Measurements from ENCODE around the gene KIF12.

Gene KIF12

GRCh38 chr9:114124138-114124537, 25.0 kb upstream of the KIF12 start:
- FAIRE-seq (no peak), DNase-seq (ENCODE audit: extremely low spot score, insufficient read length, low read depth) (no peak)

- FAIRE-seq (no peak), DNase-seq (ENCODE audit: extremely low spot score, insufficient read length, low read depth) (no peak)
These were observed 24.2 kb upstream of the KIF12 start for GRCh38 chr9:114123031-114123977.

- DNase-seq (ENCODE audit: extremely low spot score, insufficient read length, low read depth) (no peak), FAIRE-seq (no peak)
These were observed 23.3 kb upstream of the KIF12 start for GRCh38 chr9:114122136-114123027.

GRCh38 chr9:114121227-114122135, 22.4 kb upstream of the KIF12 start:
- no peak for DNase-seq (ENCODE audit: extremely low spot score, insufficient read length, low read depth)
- no peak for FAIRE-seq

- DNase-seq (ENCODE audit: extremely low spot score, insufficient read length, low read depth) (no peak), FAIRE-seq (no peak)
These were observed 21.3 kb upstream of the KIF12 start for GRCh38 chr9:114120192-114121014.

- FAIRE-seq = no peak
These were observed 20.4 kb upstream of the KIF12 start for GRCh38 chr9:114119242-114120191.

GRCh38 chr9:114117996-114118830, 19.1 kb upstream of the KIF12 start:
- FAIRE-seq = no peak
- no peak for DNase-seq (ENCODE audit: extremely low spot score, insufficient read length, low read depth)

More at GRCh38 chr9:114119242-114120191, 20.4 kb upstream of the KIF12 start:
- DNase-seq (ENCODE audit: extremely low spot score, insufficient read length, low read depth) = no peak

GRCh38 chr9:114117614-114117995, 18.5 kb upstream of the KIF12 start:
- no peak for DNase-seq (ENCODE audit: extremely low spot score, insufficient read length, low read depth)

GRCh38 chr9:114116126-114116747, 17.1 kb upstream of the KIF12 start:
- FAIRE-seq (no peak), DNase-seq (ENCODE audit: extremely low spot score, insufficient read length, low read depth) (no peak)

More at GRCh38 chr9:114117614-114117995, 18.5 kb upstream of the KIF12 start:
- FAIRE-seq = no peak

GRCh38 chr9:114115654-114116125, 16.6 kb upstream of the KIF12 start:
- FAIRE-seq (no peak), DNase-seq (ENCODE audit: extremely low spot score, insufficient read length, low read depth) (no peak)

GRCh38 chr9:114114364-114114763, 15.3 kb upstream of the KIF12 start:
- DNase-seq (ENCODE audit: extremely low spot score, insufficient read length, low read depth) = no peak
- no peak for FAIRE-seq

GRCh38 chr9:114112778-114113584, 13.9 kb upstream of the KIF12 start:
- FAIRE-seq (no peak), DNase-seq (ENCODE audit: extremely low spot score, insufficient read length, low read depth) (no peak)

GRCh38 chr9:114112325-114112724, 13.2 kb upstream of the KIF12 start:
- no peak for DNase-seq (ENCODE audit: extremely low spot score, insufficient read length, low read depth)
- FAIRE-seq = no peak

GRCh38 chr9:114110180-114110579, 11.1 kb upstream of the KIF12 start:
- FAIRE-seq (no peak), DNase-seq (ENCODE audit: extremely low spot score, insufficient read length, low read depth) (no peak)

GRCh38 chr9:114109124-114109523, 10.0 kb upstream of the KIF12 start:
- no peak for FAIRE-seq

More at GRCh38 chr9:114109124-114109523, 10.0 kb upstream of the KIF12 start:
- no peak for DNase-seq (ENCODE audit: extremely low spot score, insufficient read length, low read depth)

Data from GM18507 (cell line).